PC-3 (cell line): ENCODE results near the gene TANC1. TPM values are rescaled to one million over a fixed set of nuclear protein-coding genes. Genes with fewer than 3 reads are reported as not detected.
A peak's percentile ranks its signal among the peaks of the same experiment; 100 is the strongest.

Source experiments
- ATAC-seq: fragments of 200-7000 bp; cut with Tn5 transposase; 2 replicates; pipeline ENCODE4 v1.9.1; 2020; ENCODE audit warnings: mild to moderate bottlenecking, moderate library complexity
- BruUV-seq: library from RNA; stranded (reverse); fragments of 400-500 nt; replicated peaks from 2 replicates; lab custom pipeline; 2021; lab: Mats Ljungman, UMichigan
- CTCF ChIA-PET: fragments of 300-600 bp; sonication (Branson Sonifier 250); formaldehyde crosslinking; loops from one replicate; lab custom pipeline; 2022; ENCODE audit warnings: antibody characterized with exemption; lab: Charles Lee
- POLR2A ChIA-PET: fragments of 300-600 bp; sonication (Branson Sonifier 250); formaldehyde crosslinking; loops from one replicate; lab custom pipeline; 2022; ENCODE audit warnings: antibody characterized with exemption; ENCODE audit not compliant: unreplicated experiment; lab: Charles Lee
- DNase-seq: peaks from one replicate; pipeline ENCODE4 v3.0.0-alpha.2; 2015
- H2AFZ ChIP-seq: fragments of 300-600 bp; sonication (generic); 2 replicates; pipeline ENCODE4 v1.6.0; 2016; ENCODE audit warnings: antibody characterized with exemption, low read length
- H3F3A ChIP-seq: fragments of 300-600 bp; sonication (generic); one replicate; pipeline ENCODE4 v1.6.0; 2017; ENCODE audit warnings: antibody characterized with exemption, low read length, control low read depth, mild to moderate bottlenecking; ENCODE audit not compliant: unreplicated experiment
- H3K27ac ChIP-seq: fragments of 300-600 bp; sonication (generic); 2 replicates; pipeline ENCODE4 v1.5.1; 2016; ENCODE audit warnings: mild to moderate bottlenecking, low read length
- H3K27me3 ChIP-seq: fragments of 300-600 bp; sonication (generic); 2 replicates; pipeline ENCODE4 v1.6.1; 2016; ENCODE audit warnings: low read length, mixed read lengths
- H3K36me3 ChIP-seq: fragments of 300-600 bp; sonication (generic); 2 replicates; pipeline ENCODE4 v1.6.1; 2016; ENCODE audit warnings: low read depth, mixed run types, low read length, mixed read lengths
- H3K4me1 ChIP-seq: fragments of 300-600 bp; sonication (generic); 2 replicates; pipeline ENCODE4 v1.5.1; 2016; ENCODE audit warnings: low read length; ENCODE audit not compliant: insufficient read depth
- H3K4me2 ChIP-seq: fragments of 300-600 bp; sonication (generic); 2 replicates; pipeline ENCODE4 v1.6.0; 2016; ENCODE audit warnings: low read length
- H3K4me3 ChIP-seq: fragments of 300-600 bp; sonication (generic); 2 replicates; pipeline ENCODE4 v1.5.1; 2016; ENCODE audit warnings: mild to moderate bottlenecking, low read length, mixed read lengths
- H3K79me2 ChIP-seq: fragments of 300-600 bp; sonication (generic); 2 replicates; pipeline ENCODE4 v1.6.1; 2017; ENCODE audit warnings: low read length, mixed read lengths
- H3K9ac ChIP-seq: fragments of 300-600 bp; sonication (generic); 2 replicates; pipeline ENCODE4 v1.6.0; 2016; ENCODE audit warnings: mild to moderate bottlenecking, low read length
- H3K9me2 ChIP-seq: fragments of 300-600 bp; sonication (generic); replicated peaks from 2 replicates; pipeline ENCODE4 v1.6.1; 2016; ENCODE audit warnings: mixed run types, low read length, mixed read lengths
- H3K9me3 ChIP-seq: fragments of 300-600 bp; sonication (generic); 2 replicates; pipeline ENCODE4 v1.6.1; 2016; ENCODE audit warnings: low read length, mixed read lengths
- H4K20me1 ChIP-seq: fragments of 300-600 bp; sonication (generic); 2 replicates; pipeline ENCODE4 v1.6.1; 2016; ENCODE audit warnings: low read length, mixed read lengths
- EZH2 ChIP-seq: fragments of 300-600 bp; sonication (generic); IDR thresholded peaks from one replicate; pipeline ENCODE4 v1.6.1; 2017; ENCODE audit warnings: antibody characterized with exemption, mild to moderate bottlenecking, low read length; ENCODE audit not compliant: unreplicated experiment
- EZH2phosphoT487 ChIP-seq: fragments of 300-600 bp; sonication (generic); IDR thresholded peaks from 2 replicates; pipeline ENCODE4 v1.6.1; 2018; ENCODE audit warnings: mild to moderate bottlenecking, antibody characterized with exemption, low read length, borderline replicate concordance
- intact Hi-C: fragments of 100-400 bp; cut with micrococcal nuclease; formaldehyde crosslinking; loops from 2 replicates; pipeline ENCODE4 v1.9.0; 2023
- total RNA-seq: library from RNA; depleted of rRNA; stranded (reverse); fragments of >200 nt; gene quantifications from 2 replicates; pipeline ENCODE4 v1.2.3, GENCODE V29; 2014
- TF ChIP-seq, protein P1 (sequence below): fragments of 300-600 bp; sonication (generic); conservative IDR thresholded peaks from 2 replicates; pipeline ENCODE4 v1.5.1; 2017; ENCODE audit warnings: antibody characterized with exemption, low read depth, mild to moderate bottlenecking, low read length

Gene TANC1
- total RNA-seq, 1 experiment from 2014 or later = 17.6 TPM

DNA sequence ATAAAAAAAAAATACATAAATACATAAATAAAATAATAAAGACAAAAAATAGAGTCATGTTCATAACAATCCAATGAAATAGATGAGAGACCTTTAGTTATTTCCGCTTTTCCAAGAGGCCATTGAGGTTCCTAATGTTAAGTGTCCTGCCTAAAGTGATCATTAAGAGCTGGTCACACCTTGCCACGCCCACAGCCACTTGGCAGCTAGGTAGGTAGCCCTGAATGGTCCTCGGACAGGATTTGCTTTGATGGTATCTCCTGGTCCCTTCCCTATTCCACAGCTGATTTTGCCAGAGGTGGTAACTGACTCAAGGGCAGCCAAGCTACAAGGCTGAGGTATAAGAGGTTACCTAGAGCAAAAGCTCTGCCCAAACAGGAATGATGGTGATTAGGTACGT, 24.5 kb upstream of the TANC1 start:
- DNase-seq (no peak), ATAC-seq (no peak)
- no peaks in the 10 kb centered on the region for H3F3A ChIP-seq
- ChIA-PET POLR2A (no interaction called here), CTCF (no interaction called here)
- no peaks in the 10 kb centered on the region for H3K9me2 ChIP-seq
- no peak overlapping the region for H3K4me2 ChIP-seq
- no peaks in the 10 kb centered on the region for H3K27me3 ChIP-seq
- intact Hi-C loops = no loop called here
- no peaks in the 10 kb centered on the region for H3K79me2 ChIP-seq
- TF ChIP-seq, protein P1, sequence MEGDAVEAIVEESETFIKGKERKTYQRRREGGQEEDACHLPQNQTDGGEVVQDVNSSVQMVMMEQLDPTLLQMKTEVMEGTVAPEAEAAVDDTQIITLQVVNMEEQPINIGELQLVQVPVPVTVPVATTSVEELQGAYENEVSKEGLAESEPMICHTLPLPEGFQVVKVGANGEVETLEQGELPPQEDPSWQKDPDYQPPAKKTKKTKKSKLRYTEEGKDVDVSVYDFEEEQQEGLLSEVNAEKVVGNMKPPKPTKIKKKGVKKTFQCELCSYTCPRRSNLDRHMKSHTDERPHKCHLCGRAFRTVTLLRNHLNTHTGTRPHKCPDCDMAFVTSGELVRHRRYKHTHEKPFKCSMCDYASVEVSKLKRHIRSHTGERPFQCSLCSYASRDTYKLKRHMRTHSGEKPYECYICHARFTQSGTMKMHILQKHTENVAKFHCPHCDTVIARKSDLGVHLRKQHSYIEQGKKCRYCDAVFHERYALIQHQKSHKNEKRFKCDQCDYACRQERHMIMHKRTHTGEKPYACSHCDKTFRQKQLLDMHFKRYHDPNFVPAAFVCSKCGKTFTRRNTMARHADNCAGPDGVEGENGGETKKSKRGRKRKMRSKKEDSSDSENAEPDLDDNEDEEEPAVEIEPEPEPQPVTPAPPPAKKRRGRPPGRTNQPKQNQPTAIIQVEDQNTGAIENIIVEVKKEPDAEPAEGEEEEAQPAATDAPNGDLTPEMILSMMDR = no peak
- TF ChIP-seq EZH2phosphoT487 = no peak
- no peak for TF ChIP-seq EZH2
- H3K9ac ChIP-seq = no peak overlapping the region
- no peaks in the 10 kb centered on the region for H4K20me1 ChIP-seq
- no peaks in the 10 kb centered on the region for H3K9me3 ChIP-seq
- no peak overlapping the region for H3K27ac ChIP-seq
- H2AFZ ChIP-seq = no peak overlapping the region
- H3K4me3 ChIP-seq = no peak overlapping the region
- no peaks in the 10 kb centered on the region for H3K4me1 ChIP-seq
- no peaks in the 10 kb centered on the region for H3K36me3 ChIP-seq
- no TSS peak for BruUV-seq

DNA sequence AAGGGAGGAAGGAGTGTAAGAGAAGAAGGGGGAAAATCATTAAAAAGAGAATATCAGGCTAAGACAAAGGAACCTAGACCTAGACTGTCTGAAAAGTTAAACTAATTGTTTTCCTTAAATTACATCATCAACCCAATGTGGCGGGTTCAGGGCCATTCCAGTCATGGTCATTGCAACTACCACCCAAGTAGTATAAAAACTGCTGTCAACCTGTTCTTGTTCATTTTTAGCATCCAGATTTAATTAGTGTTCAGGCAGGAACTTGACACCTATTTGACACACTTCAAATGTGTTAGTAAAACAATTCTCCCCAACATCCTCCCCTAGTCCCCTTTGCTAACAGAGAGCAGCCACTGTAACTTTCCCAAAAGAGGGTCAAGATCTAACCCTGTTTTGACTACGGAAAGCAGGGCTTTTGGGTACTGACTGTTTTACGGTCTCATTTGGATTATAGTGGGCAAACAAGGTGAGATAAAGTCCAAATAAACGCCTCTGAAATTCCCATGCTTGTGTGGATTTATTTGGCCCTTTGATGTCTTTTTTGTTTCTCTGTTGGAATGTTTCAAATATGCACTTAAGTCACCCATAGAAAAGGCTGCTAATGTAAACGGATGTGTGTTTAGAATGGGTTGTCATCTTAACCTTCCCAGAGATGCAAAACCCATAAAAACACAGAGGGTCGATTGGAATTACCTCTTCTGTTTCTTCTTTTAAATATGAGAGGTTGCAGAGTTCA, 19.3 kb upstream of the TANC1 start:
- no peaks in the 10 kb centered on the region for H3K36me3 ChIP-seq
- H3K9me2 ChIP-seq = no peaks in the 10 kb centered on the region
- H3F3A ChIP-seq = no peaks in the 10 kb centered on the region
- no peaks in the 10 kb centered on the region for H4K20me1 ChIP-seq
- peaks cover 11% of the 10 kb centered on the region for H3K4me1 ChIP-seq
- no TSS peak for BruUV-seq
- H3K9ac ChIP-seq = no peak overlapping the region
- H2AFZ ChIP-seq = no peak overlapping the region
- no peaks in the 10 kb centered on the region for H3K79me2 ChIP-seq
- intact Hi-C loops = no loop called here
- no peak overlapping the region for H3K4me2 ChIP-seq
- H3K27me3 ChIP-seq = no peaks in the 10 kb centered on the region
- POLR2A ChIA-PET = no interaction called here
- no peaks in the 10 kb centered on the region for H3K9me3 ChIP-seq
- no peak for DNase-seq
- no peak overlapping the region for H3K27ac ChIP-seq
- ATAC-seq = no peak
- CTCF ChIA-PET = no interaction called here
- TF ChIP-seq, protein P1 = no peak
- TF ChIP-seq EZH2 = no peak
- no peak for TF ChIP-seq EZH2phosphoT487
- no peak overlapping the region for H3K4me3 ChIP-seq

DNA sequence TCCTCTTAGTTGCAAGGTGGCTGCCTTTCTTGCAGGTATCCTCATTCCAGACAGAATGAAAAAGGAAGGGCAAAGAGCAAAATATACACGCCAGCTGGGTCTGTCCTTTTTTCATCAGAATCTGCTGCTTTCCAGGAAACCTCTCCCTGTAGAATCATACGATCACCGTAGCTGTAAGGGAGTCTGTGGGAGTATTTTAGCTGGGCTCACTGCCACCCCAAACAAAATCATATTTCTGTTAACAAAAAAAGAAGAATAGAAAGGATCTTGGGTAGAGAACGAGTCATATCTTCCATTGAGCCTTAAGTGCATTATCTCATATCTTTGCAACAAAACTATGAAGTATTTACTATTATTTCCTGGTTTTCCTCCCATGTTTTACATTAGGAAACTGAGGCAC, 15.0 kb upstream of the TANC1 start:
- intact Hi-C loops = no loop called here
- H3K9ac ChIP-seq = no peak overlapping the region
- ATAC-seq = no peak

More for the DNA sequence above, 15.0 kb upstream of the TANC1 start:
- H3K27me3 ChIP-seq = no peaks in the 10 kb centered on the region
- H2AFZ ChIP-seq = no peak overlapping the region
- TF ChIP-seq, protein P1 = no peak
- TF ChIP-seq EZH2 (no peak), EZH2phosphoT487 (no peak)
- ChIA-PET CTCF (no interaction called here), POLR2A (no interaction called here)
- H3K9me2 ChIP-seq = no peaks in the 10 kb centered on the region
- peak; percentile 3 for DNase-seq
- H3F3A ChIP-seq = no peaks in the 10 kb centered on the region
- no peak overlapping the region for H3K4me3 ChIP-seq
- H4K20me1 ChIP-seq = no peaks in the 10 kb centered on the region
- H3K4me2 ChIP-seq = peak overlapping the region; percentile 60
- no peaks in the 10 kb centered on the region for H3K9me3 ChIP-seq
- peak overlapping the region; percentile 86 for H3K27ac ChIP-seq
- no TSS peak for BruUV-seq
- H3K79me2 ChIP-seq = no peaks in the 10 kb centered on the region
- no peaks in the 10 kb centered on the region for H3K36me3 ChIP-seq
- H3K4me1 ChIP-seq = peaks cover 18% of the 10 kb centered on the region
